Measurements from ENCODE around the gene HS1BP3. TPM values are rescaled to one million over a fixed set of nuclear protein-coding genes. Genes with fewer than 3 reads are reported as not detected.

The HS1BP3 gene
- total and polyA plus RNA-seq, 12 donors = 23.7 to 50.1 (median 40.5) TPM

GRCh38 chr2:20652673-20653575, 2.0 kb upstream of the HS1BP3 start:
- intact Hi-C loops (cut with DNase I) = no loop called here
- no peak for DNase-seq
- Histone ChIP-seq H3K27ac (no peak overlapping the region), H3K4me1 (replicated peaks in 1 of 2) (peaks cover 12 to 31% of the 10 kb centered on the region in 2 donors), H3K27me3 (no peaks in the 10 kb centered on the region), H3K36me3 (replicated peaks in 1 of 2) (no peaks in the 10 kb centered on the region), H3K4me3 (no peak overlapping the region), H3K9me3 (replicated peaks in 1 of 3) (no peaks in the 10 kb centered on the region)
- 86 to 96% (median 91%) methylated on average over 9 to 11 of the region's 11 CpGs for WGBS, 4 donors
- no peak for TF ChIP-seq POLR2A (IDR thresholded peaks at IDR 0.05)
- TF ChIP-seq, protein P1, sequence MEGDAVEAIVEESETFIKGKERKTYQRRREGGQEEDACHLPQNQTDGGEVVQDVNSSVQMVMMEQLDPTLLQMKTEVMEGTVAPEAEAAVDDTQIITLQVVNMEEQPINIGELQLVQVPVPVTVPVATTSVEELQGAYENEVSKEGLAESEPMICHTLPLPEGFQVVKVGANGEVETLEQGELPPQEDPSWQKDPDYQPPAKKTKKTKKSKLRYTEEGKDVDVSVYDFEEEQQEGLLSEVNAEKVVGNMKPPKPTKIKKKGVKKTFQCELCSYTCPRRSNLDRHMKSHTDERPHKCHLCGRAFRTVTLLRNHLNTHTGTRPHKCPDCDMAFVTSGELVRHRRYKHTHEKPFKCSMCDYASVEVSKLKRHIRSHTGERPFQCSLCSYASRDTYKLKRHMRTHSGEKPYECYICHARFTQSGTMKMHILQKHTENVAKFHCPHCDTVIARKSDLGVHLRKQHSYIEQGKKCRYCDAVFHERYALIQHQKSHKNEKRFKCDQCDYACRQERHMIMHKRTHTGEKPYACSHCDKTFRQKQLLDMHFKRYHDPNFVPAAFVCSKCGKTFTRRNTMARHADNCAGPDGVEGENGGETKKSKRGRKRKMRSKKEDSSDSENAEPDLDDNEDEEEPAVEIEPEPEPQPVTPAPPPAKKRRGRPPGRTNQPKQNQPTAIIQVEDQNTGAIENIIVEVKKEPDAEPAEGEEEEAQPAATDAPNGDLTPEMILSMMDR (IDR thresholded peaks at IDR 0.05) = no peak

DNA sequence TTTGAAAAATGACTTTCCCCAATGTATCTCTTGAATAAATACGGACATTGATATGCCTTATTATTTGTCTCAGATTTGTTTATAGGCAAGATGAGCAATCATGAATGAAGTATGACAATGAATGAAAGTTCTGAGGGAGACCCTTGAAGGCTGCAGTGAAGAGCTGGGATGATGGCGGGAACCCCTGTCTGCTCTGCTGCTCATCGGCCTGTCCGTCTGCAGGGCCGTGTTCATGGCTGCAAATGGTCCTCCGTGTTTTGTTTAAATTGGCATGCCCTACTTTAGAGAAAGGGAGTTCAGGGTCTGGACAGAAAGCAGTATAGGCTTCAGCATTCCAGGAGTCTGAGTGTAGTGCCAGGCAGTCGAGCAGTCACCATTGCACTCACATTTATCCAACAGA, 1.2 kb upstream of the HS1BP3 start:
- intact Hi-C loops (cut with DNase I) = no loop called here
- H3K4me3 ChIP-seq = no peak overlapping the region
- TF ChIP-seq POLR2A (IDR thresholded peaks at IDR 0.05) = no peak
- TF ChIP-seq, protein P1 (IDR thresholded peaks at IDR 0.05) = no peak
- H3K27me3 ChIP-seq = no peaks in the 10 kb centered on the region
- WGBS, 4 donors = 85 to 97% (median 91%) methylated on average over 7 of the region's 7 CpGs
- H3K4me1 ChIP-seq (replicated peaks in 1 of 2) = peaks cover 12 to 39% of the 10 kb centered on the region in 2 donors
- no peaks in the 10 kb centered on the region for H3K36me3 ChIP-seq (replicated peaks in 1 of 2)
- no peak for DNase-seq
- no peak overlapping the region for H3K27ac ChIP-seq
- no peaks in the 10 kb centered on the region for H3K9me3 ChIP-seq (replicated peaks in 1 of 3)

- no peaks in the 10 kb centered on the region for H3K36me3 ChIP-seq (replicated peaks in 1 of 2)
- peaks cover 12 to 40% of the 10 kb centered on the region in 2 donors for H3K4me1 ChIP-seq (replicated peaks in 1 of 2)
- no peaks in the 10 kb centered on the region for H3K9me3 ChIP-seq (replicated peaks in 1 of 3)
- intact Hi-C loops (cut with DNase I) = no loop called here
- no peak for DNase-seq
- TF ChIP-seq, protein P1 (IDR thresholded peaks at IDR 0.05) = no peak
- TF ChIP-seq POLR2A (IDR thresholded peaks at IDR 0.05) = no peak
- H3K27ac ChIP-seq = peak overlapping the region in 3 of 5 donors; percentile 93 to 96 (median 96)
- H3K4me3 ChIP-seq = peak overlapping the region in 2 of 4 donors; percentile 73 to 82
- 69 to 99% (median 76%) methylated on average over 5 to 7 of the region's 7 CpGs for WGBS, 4 donors
- H3K27me3 ChIP-seq = no peaks in the 10 kb centered on the region
These were observed 817 bp upstream of the HS1BP3 start for GRCh38 chr2:20651731-20652099.

GRCh38 chr2:20650393-20650876, 463 bp downstream of the HS1BP3 start:
- DNase-seq = peak in 6 of 7 donors; percentile 42 to 70 (median 52)
- WGBS, 4 donors = 7 to 12% (median 7%) methylated on average over 11 to 19 of the region's 19 CpGs
- no peak for TF ChIP-seq POLR2A (IDR thresholded peaks at IDR 0.05)
- TF ChIP-seq, protein P1 (IDR thresholded peaks at IDR 0.05) = no peak
- Histone ChIP-seq H3K9me3 (replicated peaks in 1 of 3) (no peaks in the 10 kb centered on the region), H3K4me1 (replicated peaks in 1 of 2) (peaks cover 12 to 40% of the 10 kb centered on the region in 2 donors), H3K27ac (peak overlapping the region; percentile 30 to 96 (median 93)), H3K36me3 (replicated peaks in 1 of 2) (peaks cover 0 to under 1% of the 10 kb centered on the region in 2 donors), H3K4me3 (peak overlapping the region in 3 of 4 donors; percentile 73 to 82 (median 80)), H3K27me3 (no peaks in the 10 kb centered on the region)
- intact Hi-C loops (cut with DNase I) = no loop called here
